CD8-positive, alpha-beta memory T cell (primary cell): ENCODE data around the gene CLRN3. TPM values are rescaled to one million over a fixed set of nuclear protein-coding genes. Genes with fewer than 3 reads are reported as not detected.

ENCODE experiments used
- CTCF ChIA-PET: fragments of 350-600 bp; sonication (Branson Sonifier 250); formaldehyde crosslinking; loops from one replicate; lab custom pipeline; 2021; ENCODE audit warnings: antibody characterized with exemption; lab: Charles Lee
- POLR2A ChIA-PET: fragments of 350-600 bp; sonication (Branson Sonifier 250); formaldehyde crosslinking; loops from one replicate; lab custom pipeline; 2021; ENCODE audit warnings: antibody characterized with exemption; lab: Charles Lee
- DNase-seq, 5 donors: peaks; one replicate each; pipeline versions ENCODE4 v3.0.0 to v3.0.0-alpha.2; 2020 to 2022; ENCODE audit warnings: mixed read lengths in 1 of 5
- H3K27ac ChIP-seq: one replicate; pipeline ENCODE4 v1.7.0; 2013; ENCODE audit warnings: low read depth, mild to moderate bottlenecking, low read length, moderate library complexity
- H3K27me3 ChIP-seq: 2 replicates; pipeline ENCODE4 v1.7.0; 2013; ENCODE audit warnings: low read length, mild to moderate bottlenecking; ENCODE audit not compliant: insufficient read depth, poor library complexity, severe bottlenecking
- H3K36me3 ChIP-seq: 2 replicates; pipeline ENCODE4 v1.7.0; 2013; ENCODE audit warnings: mild to moderate bottlenecking, low read length, moderate library complexity; ENCODE audit not compliant: insufficient read depth
- H3K4me1 ChIP-seq: 2 replicates; pipeline ENCODE4 v1.7.0; 2013; ENCODE audit warnings: mild to moderate bottlenecking, low read length, moderate library complexity; ENCODE audit not compliant: insufficient read depth
- H3K4me3 ChIP-seq: 2 replicates; pipeline ENCODE4 v1.7.0; 2013; ENCODE audit warnings: mild to moderate bottlenecking, low read length
- H3K9me3 ChIP-seq: 2 replicates; pipeline ENCODE4 v1.7.0; 2013; ENCODE audit warnings: mild to moderate bottlenecking, low read length
- H3K27ac Mint-ChIP-seq, 8 donors: one replicate each; pipeline ENCODE4 v1.8.0; 2020 to 2021; ENCODE audit warnings: mixed read lengths in 8 of 8, mild to moderate bottlenecking in 6 of 8, inconsistent platforms in 3 of 8, moderate library complexity in 3 of 8
- H3K27me3 Mint-ChIP-seq, 2 donors: one replicate each; pipeline ENCODE4 v1.8.0; 2020 to 2021; ENCODE audit warnings: mixed read lengths in 2 of 2, mild to moderate bottlenecking in 1 of 2, moderate library complexity in 1 of 2
- H3K36me3 Mint-ChIP-seq, 3 donors: one replicate each; pipeline ENCODE4 v1.8.0; 2020 to 2021; ENCODE audit warnings: mixed read lengths in 3 of 3, inconsistent platforms in 1 of 3, mild to moderate bottlenecking in 1 of 3
- H3K4me1 Mint-ChIP-seq, 3 donors: one replicate each; pipeline ENCODE4 v1.8.0; 2020 to 2021; ENCODE audit warnings: mixed read lengths in 3 of 3, inconsistent platforms in 1 of 3, mild to moderate bottlenecking in 1 of 3
- H3K4me3 Mint-ChIP-seq, 7 donors: one replicate each; pipeline ENCODE4 v1.8.0; 2020 to 2021; ENCODE audit warnings: mixed read lengths in 7 of 7, mild to moderate bottlenecking in 6 of 7, moderate library complexity in 4 of 7, inconsistent platforms in 2 of 7
- H3K9me3 Mint-ChIP-seq, 5 donors: one replicate each; pipeline ENCODE4 v1.8.0; 2020 to 2022; ENCODE audit warnings: mixed read lengths in 5 of 5, mild to moderate bottlenecking in 3 of 5, moderate library complexity in 2 of 5, inconsistent platforms in 1 of 5
- polyA plus RNA-seq: library from polyadenylated mRNA; unstranded; fragments of 300-500 nt; fragmentation: Illumina TruSeq; gene quantifications from one replicate; pipeline ENCODE4 v1.2.3, GENCODE V29; 2021
- total RNA-seq, 2 experiments: library from RNA; stranded (reverse); gene quantifications; one replicate each; pipeline ENCODE4 v1.2.3, GENCODE V29; 2021

Gene CLRN3
- total and polyA plus RNA-seq, 3 experiments from 2014 or later: not detected

DNA sequence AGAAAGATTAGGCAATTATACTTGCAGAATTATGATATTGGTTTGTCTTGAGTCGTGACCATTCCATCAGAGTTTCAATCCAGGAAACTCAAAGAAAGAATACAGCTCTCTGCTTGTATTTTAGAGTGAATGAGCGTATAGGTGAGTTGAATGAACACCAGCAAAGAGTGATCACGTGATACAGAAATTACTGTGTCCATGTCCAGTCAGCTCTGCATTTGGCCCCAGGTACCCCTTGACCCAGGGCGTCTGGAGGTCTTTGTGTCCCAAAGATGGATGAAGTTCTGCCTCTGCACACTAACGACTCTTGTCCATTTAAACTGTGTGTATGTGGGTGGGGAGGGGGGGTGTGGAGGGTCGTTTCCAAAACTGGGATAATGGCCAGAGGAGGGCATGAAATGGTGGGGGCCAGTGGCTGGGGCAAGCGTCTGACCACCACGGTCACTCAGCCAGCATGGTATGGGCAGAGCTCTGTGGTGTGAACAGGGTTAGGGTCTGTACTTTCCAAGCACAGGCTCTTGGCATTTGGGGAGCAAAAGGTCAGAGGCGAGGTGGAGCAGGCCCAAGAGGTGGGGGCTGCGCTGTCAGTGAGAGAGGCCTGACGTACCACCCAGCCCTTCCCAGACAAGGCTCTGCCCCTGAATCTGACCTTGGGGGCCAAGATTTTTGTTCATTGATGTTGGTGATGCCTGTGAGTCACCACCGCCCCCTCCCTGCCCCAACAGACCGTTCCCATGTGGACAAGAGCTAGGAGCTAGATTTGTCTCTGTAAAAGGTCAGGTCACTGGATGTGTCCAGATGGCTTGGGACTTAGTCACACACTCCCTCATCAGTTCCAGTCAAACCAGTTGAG is 15.6 kb upstream of the CLRN3 start:
- Mint-ChIP-seq H3K9me3 (no peaks in the 10 kb centered on the region), H3K27me3 (peaks cover 31 to 46% of the 10 kb centered on the region in 2 donors), H3K4me3 (peak overlapping the region in 5 of 7 donors; percentile 9 to 46 (median 33)), H3K27ac (no peak overlapping the region), H3K36me3 (no peaks in the 10 kb centered on the region), H3K4me1 (no peaks in the 10 kb centered on the region)
- Histone ChIP-seq H3K36me3 (no peaks in the 10 kb centered on the region), H3K4me1 (no peaks in the 10 kb centered on the region), H3K9me3 (no peaks in the 10 kb centered on the region), H3K27ac (no peak overlapping the region), H3K27me3 (peaks cover 11% of the 10 kb centered on the region), H3K4me3 (no peak overlapping the region)
- ChIA-PET CTCF (no interaction called here), POLR2A (no interaction called here)
- DNase-seq: no peak

DNA sequence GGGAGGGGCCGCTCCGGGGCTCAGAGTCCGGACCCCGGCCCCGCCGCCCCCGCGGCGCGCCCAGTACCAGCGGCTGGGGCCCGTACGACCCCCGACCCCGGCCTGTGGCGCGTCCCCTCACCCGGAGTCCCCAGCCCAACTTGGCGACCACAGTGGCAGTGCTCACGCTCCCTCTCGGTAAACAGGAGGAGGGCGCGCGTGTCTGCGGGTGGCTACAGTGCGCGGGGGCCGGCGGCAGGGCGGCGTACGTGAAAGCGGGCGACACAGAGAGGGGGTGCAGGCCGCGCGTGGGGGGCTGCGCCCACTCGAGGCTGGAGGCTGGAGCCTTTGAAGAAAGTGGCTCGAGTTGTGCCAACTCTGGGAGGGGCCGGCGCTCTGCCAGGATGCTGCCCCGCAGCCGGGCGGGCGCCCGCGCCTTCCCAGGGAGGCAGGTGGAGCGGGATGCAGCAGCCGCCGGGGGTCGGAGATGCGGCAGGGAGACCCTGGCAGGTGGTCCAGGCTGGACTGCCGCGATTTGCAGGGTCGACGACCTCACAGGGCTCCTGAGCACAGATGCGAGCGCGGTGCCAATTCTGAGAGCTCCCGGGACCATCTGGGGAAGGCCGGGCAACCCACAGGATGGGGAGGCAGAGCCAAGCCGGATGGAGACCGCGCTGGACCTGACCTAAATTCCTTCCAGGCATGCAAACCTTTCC is 14.8 kb upstream of the CLRN3 start:
- Histone ChIP-seq H3K27ac (no peak overlapping the region), H3K36me3 (no peaks in the 10 kb centered on the region), H3K9me3 (no peaks in the 10 kb centered on the region), H3K4me3 (no peak overlapping the region), H3K4me1 (no peaks in the 10 kb centered on the region), H3K27me3 (peaks cover 11% of the 10 kb centered on the region)
- ChIA-PET POLR2A (no interaction called here), CTCF (interaction anchor here (0.6 to 2.2 kb wide), 6 partner anchors 7 to 243 kb away, joined by 3 to 16 read pairs (median 4); no protein-coding TSS in a partner anchor)
- H3K27ac Mint-ChIP-seq: no peak overlapping the region
- H3K9me3 Mint-ChIP-seq: no peaks in the 10 kb centered on the region
- peak overlapping the region in 3 of 7 donors; percentile 33 to 46 (median 40) for H3K4me3 Mint-ChIP-seq
- no peaks in the 10 kb centered on the region for H3K4me1 Mint-ChIP-seq
- no peak for DNase-seq
- H3K27me3 Mint-ChIP-seq: peaks cover 31 to 51% of the 10 kb centered on the region in 2 donors
- H3K36me3 Mint-ChIP-seq: no peaks in the 10 kb centered on the region

DNA sequence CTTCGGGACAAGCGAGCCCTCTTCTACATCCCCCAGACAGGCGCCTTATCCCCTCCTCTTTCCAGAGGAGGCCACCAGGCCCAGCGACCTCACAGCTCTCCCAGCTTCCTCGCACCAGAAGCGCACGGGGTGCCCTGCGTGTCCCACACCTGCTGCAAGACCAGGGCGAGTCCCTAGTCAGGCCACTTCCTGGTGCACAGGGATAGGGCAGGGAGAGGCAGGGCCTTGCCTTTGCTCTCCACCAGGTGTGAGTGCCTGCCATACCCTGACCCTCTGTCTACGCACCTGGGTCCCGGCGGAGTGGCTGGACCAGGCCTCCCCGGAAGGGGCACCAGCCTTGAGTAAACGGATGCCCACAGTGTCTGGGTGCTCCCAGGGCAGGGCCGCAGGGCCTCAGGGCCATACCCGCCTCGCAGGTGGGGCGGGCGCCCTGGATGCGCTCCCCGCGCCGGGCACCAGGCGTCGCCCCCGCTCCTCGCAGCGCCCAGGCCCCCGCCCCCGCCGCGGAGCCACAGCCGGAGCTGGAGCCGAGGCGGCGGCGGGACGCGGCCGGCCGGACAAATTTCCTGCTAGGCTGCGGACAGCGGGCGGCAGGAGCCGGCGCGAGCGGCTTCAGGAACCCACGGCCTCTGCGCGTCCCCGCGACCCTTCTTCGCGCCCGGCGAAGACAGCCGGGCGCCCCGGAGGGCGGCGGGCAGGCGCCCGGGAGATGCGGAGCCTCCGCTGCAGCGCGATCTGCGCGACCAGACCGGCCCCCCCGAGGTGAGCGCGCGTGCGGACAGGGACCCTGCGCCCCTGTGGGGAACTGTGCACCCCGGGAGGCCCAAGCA is 14.0 kb upstream of the CLRN3 start, which contains the start of gene PTPRE:
Gene PTPRE (plus strand): TSS at position 556 of the 830 bp plus-strand sequence. CDS start 133,779 bp downstream, outside the sequence.
- H3K27me3 Mint-ChIP-seq: peaks cover 31 to 51% of the 10 kb centered on the region in 2 donors
- CTCF ChIA-PET: interaction anchor here (0.6 to 2.2 kb wide), 8 partner anchors 8 to 243 kb away, joined by 3 to 16 read pairs (median 4); no protein-coding TSS in a partner anchor
- no peaks in the 10 kb centered on the region for H3K9me3 Mint-ChIP-seq
- H3K4me3 ChIP-seq: no peak within 1 kb of the TSS
- H3K4me1 Mint-ChIP-seq: no peaks in the 10 kb centered on the region
- peak; percentile 21 to 53 (median 43) for DNase-seq
- no peak within 1 kb of the TSS for H3K27ac ChIP-seq
- no peaks in the 10 kb centered on the region for H3K36me3 ChIP-seq
- H3K27ac Mint-ChIP-seq: no peak within 1 kb of the TSS
- H3K36me3 Mint-ChIP-seq: no peaks in the 10 kb centered on the region
- H3K4me1 ChIP-seq: no peaks in the 10 kb centered on the region
- no peaks in the 10 kb centered on the region for H3K9me3 ChIP-seq
- peaks cover 11% of the 10 kb centered on the region for H3K27me3 ChIP-seq
- POLR2A ChIA-PET: no interaction called here
- H3K4me3 Mint-ChIP-seq: peak within 1 kb of the TSS in 6 of 7 donors; percentile 28 to 59 (median 48)

DNA sequence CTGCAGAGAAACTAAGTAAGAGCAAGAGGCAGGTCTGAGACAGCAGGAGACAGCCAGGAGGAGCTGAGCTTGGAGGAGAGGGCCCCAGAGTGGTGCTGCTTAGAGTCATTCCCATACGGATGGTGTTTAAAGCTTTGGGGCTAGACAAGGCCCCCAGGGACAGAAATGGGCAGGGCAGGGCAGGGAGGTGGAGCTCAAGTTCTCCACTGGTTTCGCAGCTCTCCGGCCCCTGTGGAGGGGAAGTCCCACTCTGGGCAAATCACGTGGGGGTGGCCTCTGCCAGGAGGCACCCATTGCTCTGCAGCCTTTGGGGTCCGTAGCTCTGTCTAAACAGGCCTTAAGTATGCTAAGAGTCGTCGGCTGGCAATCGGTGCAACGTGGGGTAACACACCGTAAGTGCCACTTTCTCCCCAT is 13.1 kb upstream of the CLRN3 start:
- DNase-seq: no peak
- no peak overlapping the region for H3K27ac Mint-ChIP-seq
- Histone ChIP-seq H3K9me3 (no peaks in the 10 kb centered on the region), H3K27ac (no peak overlapping the region), H3K36me3 (no peaks in the 10 kb centered on the region), H3K4me3 (no peak overlapping the region), H3K4me1 (no peaks in the 10 kb centered on the region), H3K27me3 (peaks cover 11% of the 10 kb centered on the region)
- ChIA-PET CTCF (interaction anchor here (1.1 to 2.2 kb wide), 4 partner anchors 106 to 164 kb away, joined by 3 to 16 read pairs (median 8); no protein-coding TSS in a partner anchor), POLR2A (no interaction called here)
- peaks cover 31 to 55% of the 10 kb centered on the region in 2 donors for H3K27me3 Mint-ChIP-seq
- H3K36me3 Mint-ChIP-seq: no peaks in the 10 kb centered on the region
- no peaks in the 10 kb centered on the region for H3K9me3 Mint-ChIP-seq
- peak overlapping the region in 5 of 7 donors; percentile 16 to 57 (median 31) for H3K4me3 Mint-ChIP-seq
- H3K4me1 Mint-ChIP-seq: no peaks in the 10 kb centered on the region

DNA sequence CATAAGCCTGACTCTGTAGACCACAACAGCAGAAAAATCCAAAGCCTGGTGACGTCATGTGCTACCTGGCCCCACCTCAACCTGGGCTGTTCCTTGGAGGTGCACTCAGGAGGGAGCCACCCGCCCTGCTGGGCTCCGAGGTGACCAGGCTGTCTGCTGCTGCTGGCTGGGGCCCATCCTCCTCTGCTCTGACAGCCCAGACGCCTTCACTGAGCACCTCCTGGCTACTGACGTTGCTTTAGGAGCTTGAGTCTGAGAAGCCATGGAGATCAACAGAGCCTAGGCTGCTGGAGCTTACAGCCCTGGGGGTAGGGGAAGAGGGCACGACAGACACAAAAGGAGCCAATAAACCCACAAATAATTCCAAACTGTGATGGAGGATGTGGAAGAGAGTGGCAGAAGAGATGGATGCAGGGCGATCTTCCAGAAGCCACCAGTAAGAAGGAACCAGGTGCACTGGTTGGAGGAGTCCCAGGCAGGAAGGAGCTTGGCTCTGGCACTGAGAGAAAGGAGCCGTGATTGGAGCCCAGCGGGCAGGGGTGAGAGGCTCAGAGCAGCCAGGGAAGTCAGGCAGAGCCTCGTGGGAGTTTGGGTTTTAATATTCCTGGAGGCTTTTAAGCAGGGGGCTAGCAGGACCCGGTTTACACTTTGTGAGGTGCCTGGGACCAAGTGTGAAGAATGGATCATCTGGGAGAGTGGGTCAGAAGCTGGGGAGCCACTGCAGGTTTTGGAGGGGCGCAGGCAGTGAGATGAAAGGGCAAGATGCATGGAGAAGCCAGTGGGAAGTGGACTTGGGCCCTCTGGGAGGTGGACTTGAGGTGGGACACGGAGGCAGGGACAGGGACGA is 12.5 kb upstream of the CLRN3 start:
- Mint-ChIP-seq H3K9me3 (no peaks in the 10 kb centered on the region), H3K4me3 (peak overlapping the region in 4 of 7 donors; percentile 12 to 68 (median 34)), H3K4me1 (no peaks in the 10 kb centered on the region), H3K27ac (no peak overlapping the region), H3K36me3 (no peaks in the 10 kb centered on the region), H3K27me3 (peaks cover 31 to 58% of the 10 kb centered on the region in 2 donors)
- no peaks in the 10 kb centered on the region for H3K4me1 ChIP-seq
- POLR2A ChIA-PET: no interaction called here
- H3K4me3 ChIP-seq: no peak overlapping the region
- H3K9me3 ChIP-seq: no peaks in the 10 kb centered on the region
- no peaks in the 10 kb centered on the region for H3K36me3 ChIP-seq
- peaks cover 11% of the 10 kb centered on the region for H3K27me3 ChIP-seq
- no peak for DNase-seq
- no peak overlapping the region for H3K27ac ChIP-seq
- CTCF ChIA-PET: interaction anchor here (1.5 to 2.2 kb wide), 3 partner anchors 107 to 165 kb away, joined by 6 to 16 read pairs (median 11); no protein-coding TSS in a partner anchor

DNA sequence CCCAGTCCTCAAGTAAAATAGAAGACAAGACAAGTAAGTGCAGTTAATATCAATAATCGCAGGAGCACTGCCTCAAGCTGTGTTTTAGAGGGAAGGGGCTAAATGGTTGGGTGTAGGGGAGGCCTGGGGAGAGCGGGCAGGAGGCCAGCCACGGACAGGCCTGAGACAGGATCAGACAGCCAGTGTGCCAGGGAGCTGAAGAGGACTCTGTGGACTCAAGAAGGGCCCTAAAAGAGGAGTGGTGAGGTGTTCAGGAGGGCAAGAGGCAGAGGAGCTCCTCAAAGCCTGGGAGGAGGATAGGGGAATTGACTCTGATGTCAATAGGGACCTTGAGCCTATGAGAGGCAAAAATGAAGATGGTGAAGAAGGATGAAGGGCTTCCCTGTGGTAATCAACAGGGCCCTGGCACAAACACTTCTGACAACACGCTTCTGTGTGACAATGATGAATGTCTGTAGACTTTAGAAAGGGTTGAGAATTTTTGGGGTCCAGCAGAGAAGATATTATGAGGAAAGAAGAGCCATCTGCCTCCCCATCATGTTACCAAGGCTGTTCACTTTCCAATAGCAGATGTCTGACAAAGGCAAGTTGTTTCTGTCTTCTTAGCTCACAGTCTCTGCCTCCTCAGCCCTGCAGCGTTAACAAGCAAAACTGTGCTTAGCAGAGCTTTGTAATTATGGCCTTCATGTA is 11.7 kb upstream of the CLRN3 start:
- Mint-ChIP-seq H3K27me3 (peaks cover 30 to 61% of the 10 kb centered on the region in 2 donors), H3K9me3 (no peaks in the 10 kb centered on the region), H3K36me3 (no peaks in the 10 kb centered on the region), H3K4me1 (no peaks in the 10 kb centered on the region), H3K4me3 (peak overlapping the region in 1 of 7 donors; percentile 41), H3K27ac (peak overlapping the region in 1 of 8 donors; percentile 26)
- Histone ChIP-seq H3K27ac (no peak overlapping the region), H3K27me3 (peaks cover 11% of the 10 kb centered on the region), H3K4me1 (no peaks in the 10 kb centered on the region), H3K4me3 (no peak overlapping the region), H3K36me3 (no peaks in the 10 kb centered on the region), H3K9me3 (no peaks in the 10 kb centered on the region)
- no peak for DNase-seq
- ChIA-PET POLR2A (no interaction called here), CTCF (no interaction called here)
